GM12878 (cell line): ENCODE results near the gene SERPINB6. TPM values are rescaled to one million over a fixed set of nuclear protein-coding genes. Genes with fewer than 3 reads are reported as not detected.

Experiments
- ATAC-seq: fragments of 200-7000 bp; cut with Tn5 transposase; 3 replicates; pipeline ENCODE4 v1.9.1; 2020; ENCODE audit warnings: mild to moderate bottlenecking, moderate library complexity
- BruUV-seq: library from RNA; stranded (reverse); fragments of 400-500 nt; replicated peaks from 2 replicates; lab custom pipeline; 2021; lab: Mats Ljungman, UMichigan
- CTCF ChIA-PET: fragments of 300-600 bp; sonication (Branson Sonifier 250); formaldehyde crosslinking; extraction: SDS; loops from one replicate; lab custom pipeline; 2021; ENCODE audit warnings: inconsistent platforms; lab: Yijun Ruan, JAX
- POLR2A ChIA-PET: fragments of 350-600 bp; formaldehyde crosslinking; extraction: SDS; loops from one replicate; lab custom pipeline; 2021; ENCODE audit warnings: inconsistent platforms; lab: Charles Lee
- RAD21 ChIA-PET: fragments of 300-600 bp; sonication (Branson Sonifier 250); formaldehyde crosslinking; loops from one replicate; lab custom pipeline; 2023; ENCODE audit warnings: antibody characterized with exemption; ENCODE audit not compliant: unreplicated experiment; lab: Charles Lee
- SMC1A ChIA-PET: fragments of 300-600 bp; sonication (Branson Sonifier 250); formaldehyde crosslinking; loops from one replicate; lab custom pipeline; 2023; ENCODE audit not compliant: unreplicated experiment, uncharacterized antibody; lab: Charles Lee
- DNase-seq: peaks from one replicate; pipeline ENCODE4 v3.0.0-alpha.2; 2011; ENCODE audit warnings: low read depth, low spot score
- FAIRE-seq: peaks from 3 replicates; lab custom pipeline; 2011; peaks lifted over from hg19 to GRCh38; lab: Jason Lieb, UNC
- H2AFZ ChIP-seq: 2 replicates; pipeline ENCODE4 v1.6.0; 2011; ENCODE audit warnings: low read depth, low read length, control low read depth; ENCODE audit not compliant: control insufficient read depth
- H3K27ac ChIP-seq: 2 replicates; pipeline ENCODE4 v1.5.1; 2011; ENCODE audit warnings: control low read depth; ENCODE audit not compliant: control insufficient read depth, insufficient read depth
- H3K27me3 ChIP-seq, 2 experiments: replicated peaks in 1 of 2; 2 replicates each; pipeline versions ENCODE4 v1.6.0 to v1.6.1; 2011; ENCODE audit warnings: low read length in 1 of 2; ENCODE audit not compliant: control insufficient read depth in 2 of 2, insufficient read depth in 2 of 2
- H3K36me3 ChIP-seq, 2 experiments: 2 replicates each; pipeline ENCODE4 v1.5.1; 2011; ENCODE audit warnings: low read length in 1 of 2; ENCODE audit not compliant: control insufficient read depth in 2 of 2, insufficient read depth in 2 of 2
- H3K4me1 ChIP-seq: 2 replicates; pipeline ENCODE4 v1.6.1; 2011; ENCODE audit warnings: mild to moderate bottlenecking, low read length, moderate library complexity, mixed read lengths; ENCODE audit not compliant: control insufficient read depth, insufficient read depth
- H3K4me2 ChIP-seq: 2 replicates; pipeline ENCODE4 v1.6.0; 2011; ENCODE audit warnings: control low read depth; ENCODE audit not compliant: control insufficient read depth, insufficient read depth
- H3K4me3 ChIP-seq: fragments of 200-600 bp; sonication (generic); 2 replicates; pipeline ENCODE4 v1.5.1; 2016
- H3K79me2 ChIP-seq: 2 replicates; pipeline ENCODE4 v1.6.0; 2011; ENCODE audit warnings: low read length; ENCODE audit not compliant: control insufficient read depth, insufficient read depth
- H3K9ac ChIP-seq: 2 replicates; pipeline ENCODE4 v1.8.0; 2011; ENCODE audit warnings: low read length, control low read depth, mixed read lengths; ENCODE audit not compliant: control insufficient read depth, insufficient read depth
- H3K9me3 ChIP-seq: replicated peaks from 3 replicates; pipeline ENCODE4 v1.5.1; 2011; ENCODE audit warnings: mild to moderate bottlenecking, low read length; ENCODE audit not compliant: control insufficient read depth, insufficient read depth
- H4K20me1 ChIP-seq: 2 replicates; pipeline ENCODE4 v1.6.0; 2011; ENCODE audit not compliant: control insufficient read depth, insufficient read depth
- BACH1 ChIP-seq: fragments of 450-650 bp; IDR thresholded peaks from 2 replicates; pipeline ENCODE4 v1.6.1; 2017; ENCODE audit warnings: mild to moderate bottlenecking, borderline replicate concordance
- BCL3 ChIP-seq: IDR thresholded peaks from 2 replicates; pipeline ENCODE4 v1.6.1; 2011; ENCODE audit warnings: borderline replicate concordance, low read depth, mild to moderate bottlenecking, moderate library complexity, low read length; ENCODE audit not compliant: insufficient read depth, poor library complexity, severe bottlenecking
- BHLHE40 ChIP-seq, 2 experiments: fragments of 450-650 bp in 1 of 2; IDR thresholded peaks; 2 replicates each; pipeline ENCODE4 v1.6.1; 2011 to 2017; ENCODE audit warnings: low read depth in 2 of 2, borderline replicate concordance in 1 of 2, improper control_type of control experiment in 1 of 2, low read length in 1 of 2, mild to moderate bottlenecking in 1 of 2
- CBFB ChIP-seq: IDR thresholded peaks from 2 replicates; pipeline ENCODE4 v1.6.1; 2016; ENCODE audit warnings: antibody characterized with exemption, low read depth
- CBX3 ChIP-seq: fragments of 200-600 bp; sonication (generic); IDR thresholded peaks from 2 replicates; pipeline ENCODE4 v1.6.1; 2016; ENCODE audit warnings: low read depth, borderline replicate concordance
- GATAD2B ChIP-seq: fragments of 450-650 bp; conservative IDR thresholded peaks from 2 replicates; pipeline ENCODE4 v1.6.1; 2017; ENCODE audit warnings: low read depth, mild to moderate bottlenecking, moderate library complexity
- HCFC1 ChIP-seq: fragments of 150-350 bp; IDR thresholded peaks from 2 replicates; pipeline ENCODE4 v1.6.1; 2014; ENCODE audit warnings: low read length
- JUNB ChIP-seq: IDR thresholded peaks from 2 replicates; pipeline ENCODE4 v1.6.1; 2016; ENCODE audit warnings: antibody characterized with exemption, mild to moderate bottlenecking
- JUND ChIP-seq: IDR thresholded peaks from 2 replicates; pipeline ENCODE4 v1.6.1; 2012; ENCODE audit warnings: low read depth, mild to moderate bottlenecking, low read length, improper control_type of control experiment, moderate library complexity
- KLF5 ChIP-seq: fragments of 450-650 bp; IDR thresholded peaks from 2 replicates; pipeline ENCODE4 v1.6.1; 2014; ENCODE audit warnings: mild to moderate bottlenecking; ENCODE audit not compliant: partially characterized antibody
- LARP7 ChIP-seq: fragments of 450-650 bp; IDR thresholded peaks from 2 replicates; pipeline ENCODE4 v1.6.1; 2017; ENCODE audit warnings: mild to moderate bottlenecking
- MYB ChIP-seq: fragments of 150-350 bp; IDR thresholded peaks from 2 replicates; pipeline ENCODE4 v1.6.1; 2014; ENCODE audit warnings: mild to moderate bottlenecking, low read depth, low read length, borderline replicate concordance
- NRF1 ChIP-seq: conservative IDR thresholded peaks from 2 replicates; pipeline ENCODE4 v1.6.1; 2011; ENCODE audit warnings: mild to moderate bottlenecking, low read depth, low read length, improper control_type of control experiment
- PBX3 ChIP-seq: IDR thresholded peaks from 2 replicates; pipeline ENCODE4 v1.6.1; 2011; ENCODE audit warnings: mild to moderate bottlenecking, low read depth, low read length, moderate library complexity; ENCODE audit not compliant: insufficient replicate concordance
- POLR2AphosphoS2 ChIP-seq: IDR thresholded peaks from 2 replicates; pipeline ENCODE4 v1.6.1; 2011; ENCODE audit warnings: low read depth, mild to moderate bottlenecking, low read length, improper control_type of control experiment, moderate library complexity
- SKIL ChIP-seq: fragments of 450-650 bp; IDR thresholded peaks from 2 replicates; pipeline ENCODE4 v1.6.1; 2017; ENCODE audit warnings: mild to moderate bottlenecking, low read depth, inconsistent platforms; ENCODE audit not compliant: poor library complexity, severe bottlenecking
- SMAD1 ChIP-seq: fragments of 450-650 bp; IDR thresholded peaks from 2 replicates; pipeline ENCODE4 v1.6.1; 2018; ENCODE audit warnings: mild to moderate bottlenecking, low read depth; ENCODE audit not compliant: partially characterized antibody
- ZNF274 ChIP-seq: IDR thresholded peaks from one replicate; pipeline ENCODE4 v1.8.0; 2011; ENCODE audit not compliant: insufficient read length, insufficient read depth
- WGBS: methylation state at CpG from one replicate; pipeline ENCODE4 v1.1.6; 2016; ENCODE audit warnings: low lambda C conversion rate; ENCODE audit not compliant: insufficient replicate concordance, insufficient coverage; ENCODE audit errors: missing lambda C conversion rate; 5-methylcytosine and 5-hydroxymethylcytosine counted together
- in situ Hi-C: fragments of 300-500 bp; cut with MboI; formaldehyde crosslinking; loops from 9 replicates; pipeline ENCODE4 v1.14.3; 2018; ENCODE audit warnings: mixed read lengths
- intact Hi-C: fragments of 100-400 bp; cut with micrococcal nuclease; formaldehyde crosslinking; loops from one replicate; pipeline ENCODE4 v1.14.2; 2022; ENCODE audit not compliant: unreplicated experiment
- polyA plus RNA-seq, 11 experiments: library from polyadenylated mRNA; depleted of rRNA in 4 of 11; unstranded in 6 of 11; stranded (reverse) in 5 of 11; fragments of >200 nt; fragmentation: Nextera tagmentation in 4 of 11; fragmentation: Illumina TruSeq in 1 of 11; extraction: Ambion mirVana in 4 of 11; extraction: Trizol in 1 of 11; gene quantifications; 1 replicate in 1 of 11; 2 replicates in 10 of 11; pipeline versions ENCODE4 v1.2.1 to v1.2.3, GENCODE V29; 2011 to 2016; ENCODE audit warnings: inconsistent platforms in 2 of 11, missing spikeins in 2 of 11, low read depth in 1 of 11
- total RNA-seq, 4 experiments: library from RNA; depleted of rRNA in 3 of 4; stranded (reverse); fragments of >200 nt in 3 of 4; fragmentation: Illumina TruSeq in 1 of 4; extraction: Trizol in 1 of 4; gene quantifications; 2 replicates each; pipeline versions ENCODE4 v1.2.1 to v1.2.3, GENCODE V29; 2013 to 2021

Gene SERPINB6
- total and polyA plus RNA-seq, 10 of the 15 experiments (the other 5 are each of a cell fraction or from before 2014, with no cell fraction given), result 0.37 to 2.2 (median 0.68) TPM; not detected in 1

GRCh38 chr6:2990248-2990931, 19.0 kb upstream of the SERPINB6 start:
- Histone ChIP-seq H3K79me2 (no peaks in the 10 kb centered on the region), H3K9ac (peak overlapping the region; percentile 83), H2AFZ (peak overlapping the region; percentile 97), H3K27me3 (peaks cover 0 to 2% of the 10 kb centered on the region in 2 experiments; a peak in 1 of 4 replicates), H3K4me1 (peaks cover 13% of the 10 kb centered on the region), H3K4me2 (peak overlapping the region; percentile 89)
- POLR2A ChIA-PET, result interaction anchor here (0.5 to 2.5 kb wide), 11 partner anchors 10 to 1031 kb away, joined by 3 to 20 read pairs (median 4); partner anchors contain the start of genes RIPK1 and SERPINB1
- no peak for DNase-seq
- SMC1A ChIA-PET, result interaction anchor here (0.7 to 6.3 kb wide), 20 partner anchors 9 to 271 kb away, joined by 3 to 56 read pairs (median 5); partner anchors contain the start of genes NQO2 and RIPK1
- no peak for TF ChIP-seq LARP7
- TF ChIP-seq ZNF274, result no peak
- TF ChIP-seq BCL3, result no peak
- TF ChIP-seq POLR2AphosphoS2, result no peak
- no peak for TF ChIP-seq JUND
- no peak for TF ChIP-seq PBX3
- no peak for TF ChIP-seq SMAD1
- TF ChIP-seq MYB, result no peak
- TF ChIP-seq KLF5, result no peak
- TF ChIP-seq CBFB, result no peak
- TF ChIP-seq BACH1, result no peak
- no peak for TF ChIP-seq GATAD2B
- no peak for TF ChIP-seq NRF1
- no peak for TF ChIP-seq JUNB
- TF ChIP-seq CBX3, result no peak
- TF ChIP-seq SKIL, result no peak
- no peak for TF ChIP-seq HCFC1
- no peak for TF ChIP-seq BHLHE40 (IDR thresholded peaks at IDR 0.05; ENCODE audit: borderline replicate concordance in 1 of 2, low read depth in 2 of 2, low read length in 1 of 2)
- TF ChIP-seq, all 136 proteins: peak for 0
- ATAC-seq (no peak), FAIRE-seq (no peak)
- peak overlapping the region; percentile 71 for H3K4me3 ChIP-seq
- no peaks in the 10 kb centered on the region for H3K36me3 ChIP-seq
- CTCF ChIA-PET, result interaction anchor here (0.7 to 6.7 kb wide), 21 partner anchors 10 to 740 kb away, joined by 3 to 62 read pairs (median 5); partner anchors contain the start of genes NQO2, RIPK1 and SERPINB1
- RAD21 ChIA-PET, result interaction anchor here (0.7 to 5.6 kb wide), 14 partner anchors 9 to 222 kb away, joined by 3 to 46 read pairs (median 6); partner anchors contain the start of genes NQO2 and RIPK1
- H4K20me1 ChIP-seq, result no peaks in the 10 kb centered on the region
- in situ Hi-C loops (loop anchor here (5.0 kb wide), 1 partner anchor 257 kb away; no protein-coding TSS in a partner anchor), intact Hi-C loops (no loop called here)
- no TSS peak for BruUV-seq
- peak overlapping the region; percentile 79 for H3K27ac ChIP-seq
- WGBS, result 9% methylated on average over 19 of the region's 19 CpGs
- no peaks in the 10 kb centered on the region; the same call in 2 of the 3 replicates for H3K9me3 ChIP-seq
